HUES48 (cell line): ENCODE measurements around the gene TMC3.

Source experiments
- H3K27ac ChIP-seq: one replicate; pipeline ENCODE4 v1.7.0; 2013; ENCODE audit warnings: low read depth, low read length, inconsistent platforms
- H3K27me3 ChIP-seq: 2 replicates; pipeline ENCODE4 v1.6.1; 2013; ENCODE audit warnings: mild to moderate bottlenecking, low read length; ENCODE audit not compliant: control insufficient read depth, insufficient read depth
- H3K36me3 ChIP-seq: 2 replicates; pipeline ENCODE4 v1.6.1; 2013; ENCODE audit warnings: low read length; ENCODE audit not compliant: control insufficient read depth, insufficient read depth
- H3K4me1 ChIP-seq: 2 replicates; pipeline ENCODE4 v1.6.1; 2013; ENCODE audit warnings: mild to moderate bottlenecking, low read length; ENCODE audit not compliant: control insufficient read depth, insufficient read depth
- H3K4me3 ChIP-seq: 2 replicates; pipeline ENCODE4 v1.5.1; 2013; ENCODE audit warnings: mild to moderate bottlenecking, low read depth, low read length
- H3K9ac ChIP-seq: 2 replicates; pipeline ENCODE4 v1.6.1; 2013; ENCODE audit warnings: mild to moderate bottlenecking, low read depth, low read length, moderate library complexity
- H3K9me3 ChIP-seq: 2 replicates; pipeline ENCODE4 v1.6.1; 2013; ENCODE audit warnings: low read length; ENCODE audit not compliant: control insufficient read depth, insufficient read depth

TMC3 gene

DNA sequence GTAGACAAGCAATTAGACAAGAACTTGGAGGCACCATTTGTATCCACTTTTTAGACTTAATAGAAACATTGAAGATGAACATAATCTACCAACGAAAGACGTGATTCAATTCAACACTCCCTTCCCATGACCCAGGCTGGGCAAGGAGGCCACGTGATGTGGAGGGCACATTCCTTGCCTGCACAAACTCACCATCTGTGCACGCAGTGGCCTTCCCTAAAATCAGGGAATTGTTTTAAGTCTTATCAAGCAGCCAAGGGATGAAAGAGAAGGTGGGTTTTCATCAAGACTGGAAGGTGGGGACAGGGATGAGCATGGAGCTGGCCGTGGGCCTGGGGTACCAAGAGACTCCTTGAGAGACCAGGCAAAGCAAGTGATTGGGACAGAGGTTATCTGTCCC, 63.5 kb downstream of the TMC3 start:
- H3K27ac ChIP-seq: no peak overlapping the region
- H3K36me3 ChIP-seq: peaks cover 13% of the 10 kb centered on the region; the same call in 1 of the 2 replicates
- H3K4me3 ChIP-seq: no peak overlapping the region
- no peak overlapping the region for H3K9ac ChIP-seq
- H3K4me1 ChIP-seq: no peaks in the 10 kb centered on the region
- H3K9me3 ChIP-seq: no peaks in the 10 kb centered on the region
- H3K27me3 ChIP-seq: no peaks in the 10 kb centered on the region

DNA sequence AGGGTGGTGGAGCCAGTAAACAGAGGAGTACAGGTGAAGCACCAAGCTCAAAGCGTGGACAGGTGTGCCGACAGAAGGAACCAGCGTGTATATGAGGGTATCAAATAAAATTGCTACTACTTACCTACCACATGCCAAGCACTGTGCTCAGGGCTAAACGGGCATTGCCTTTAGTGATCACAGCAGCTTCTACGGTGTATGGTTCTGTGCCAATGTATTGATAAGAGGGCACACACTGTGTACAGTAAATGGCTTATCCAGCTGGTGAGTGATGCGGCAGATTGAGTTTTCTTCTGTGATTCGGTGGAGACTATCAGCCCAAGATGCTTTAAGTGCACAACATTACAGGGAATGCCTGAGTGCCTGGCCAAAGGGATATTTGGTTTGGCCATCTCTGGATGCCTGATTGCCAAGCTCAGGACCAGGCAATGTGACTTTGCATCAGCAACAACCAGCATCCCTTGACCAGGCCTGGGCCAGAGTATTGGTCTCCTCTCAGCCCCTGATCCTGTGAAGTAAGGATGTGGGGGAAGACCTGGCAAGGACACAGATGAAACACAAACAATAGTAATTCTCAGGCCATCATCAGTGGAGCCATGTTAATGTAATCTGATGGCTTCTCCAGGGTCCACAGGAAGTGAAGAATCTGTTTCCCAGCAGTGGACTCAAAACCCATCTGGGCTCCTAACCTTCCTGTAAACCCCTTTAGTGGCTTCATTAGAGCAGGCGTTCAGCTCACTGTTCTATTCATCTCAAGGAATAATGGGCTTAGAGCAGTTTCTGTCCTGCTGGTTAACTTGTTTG, 64.2 kb downstream of the TMC3 start:
- Histone ChIP-seq H3K27me3 (no peaks in the 10 kb centered on the region), H3K4me1 (no peaks in the 10 kb centered on the region), H3K9ac (no peak overlapping the region), H3K36me3 (peaks cover 13% of the 10 kb centered on the region; the same call in 1 of the 2 replicates), H3K4me3 (no peak overlapping the region), H3K27ac (no peak overlapping the region), H3K9me3 (no peaks in the 10 kb centered on the region)

DNA sequence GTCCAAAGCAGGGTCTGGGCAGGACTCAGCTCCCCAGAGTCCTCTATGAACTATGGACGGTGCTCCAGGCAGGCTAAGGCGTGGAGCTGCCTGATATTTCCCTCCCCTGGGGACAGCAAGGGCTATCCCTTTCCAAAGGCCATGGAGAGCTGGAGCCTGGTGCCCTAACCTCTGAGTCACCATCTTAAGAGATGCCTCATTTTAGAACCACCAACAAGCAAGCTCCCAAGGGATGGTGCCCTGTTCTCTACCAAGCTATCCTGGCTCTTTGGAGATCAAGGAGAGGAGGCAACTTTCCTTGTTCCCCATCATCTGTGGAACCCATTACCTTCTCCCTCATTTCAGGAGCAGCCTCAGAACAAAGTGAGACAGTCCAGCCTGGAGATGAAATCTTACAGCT, 65.8 kb downstream of the TMC3 start:
- peaks cover 14% of the 10 kb centered on the region for H3K4me1 ChIP-seq
- H3K27me3 ChIP-seq: no peaks in the 10 kb centered on the region
- H3K9me3 ChIP-seq: no peaks in the 10 kb centered on the region
- peaks cover 13% of the 10 kb centered on the region; the same call in 1 of the 2 replicates for H3K36me3 ChIP-seq
- no peak overlapping the region for H3K27ac ChIP-seq
- no peak overlapping the region for H3K9ac ChIP-seq
- no peak overlapping the region for H3K4me3 ChIP-seq

DNA sequence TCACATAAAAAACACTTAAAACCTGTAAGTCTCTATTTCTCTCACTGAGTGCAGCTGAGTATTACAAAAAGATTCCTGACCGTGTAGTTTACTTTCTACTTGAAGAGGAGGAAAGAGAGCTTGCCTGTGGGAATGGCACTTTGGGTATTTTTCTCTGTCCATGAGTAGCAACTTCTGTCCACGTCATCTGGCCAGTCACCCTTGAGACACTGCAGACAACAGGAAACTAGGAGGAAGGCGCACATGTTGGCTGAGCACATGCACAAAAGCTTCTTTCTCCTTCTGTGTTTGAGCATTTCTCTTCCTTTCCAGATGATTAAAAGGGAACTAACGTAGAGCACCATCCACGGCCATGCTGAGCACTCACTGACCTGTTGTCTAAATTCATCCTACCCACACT, 69.8 kb downstream of the TMC3 start:
- Histone ChIP-seq H3K9ac (no peak overlapping the region), H3K4me1 (peaks cover 17% of the 10 kb centered on the region)

DNA sequence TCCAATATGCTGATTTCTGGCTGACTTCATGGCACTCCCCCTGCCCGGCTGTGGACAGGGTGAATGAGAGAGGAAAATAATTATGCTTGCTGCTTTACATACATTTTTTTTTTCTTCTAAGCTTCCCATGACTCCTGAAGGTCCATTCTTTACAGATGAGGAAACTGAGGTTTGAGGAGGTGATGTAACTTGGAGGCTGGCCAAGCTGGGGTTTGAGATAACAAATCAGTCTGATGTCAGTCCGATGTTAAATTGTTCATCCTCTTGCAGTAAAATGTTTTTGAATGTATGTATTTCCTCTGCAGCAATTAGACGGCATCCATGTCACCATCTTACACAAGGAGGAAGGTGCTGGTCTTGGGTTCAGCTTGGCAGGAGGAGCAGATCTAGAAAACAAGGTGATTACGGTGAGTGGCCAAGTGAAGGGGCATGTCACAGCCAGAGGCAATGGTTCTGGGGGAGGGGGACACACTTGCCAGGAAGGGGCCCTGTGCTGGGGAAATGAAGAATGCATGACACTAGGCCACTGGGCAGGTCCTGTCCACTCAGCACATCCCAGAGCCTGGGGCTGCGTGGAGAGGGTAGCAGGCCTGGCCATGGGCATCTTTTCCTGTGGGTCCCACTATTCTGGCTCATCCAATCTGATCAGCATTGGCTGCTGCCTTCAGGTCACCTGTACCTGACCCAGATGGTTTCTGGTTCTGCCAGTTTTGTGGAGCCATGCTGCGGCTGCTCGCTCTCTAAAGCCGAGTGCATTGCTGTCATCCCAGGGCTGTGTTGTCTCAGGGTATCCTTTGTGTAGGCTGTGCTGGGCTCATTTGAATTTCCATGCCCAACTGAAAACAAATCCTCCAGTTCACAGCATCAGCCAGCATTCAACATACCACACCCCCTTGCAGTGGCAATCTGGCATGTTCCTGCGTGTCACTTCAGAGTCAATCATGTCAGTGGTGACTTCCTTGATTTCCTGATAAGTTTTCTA, 70.5 kb downstream of the TMC3 start:
- H3K4me1 ChIP-seq: peaks cover 17% of the 10 kb centered on the region
- H3K9me3 ChIP-seq: no peaks in the 10 kb centered on the region
- no peak overlapping the region for H3K9ac ChIP-seq
- peak overlapping the region; percentile 39 for H3K27ac ChIP-seq
- H3K36me3 ChIP-seq: no peaks in the 10 kb centered on the region
- H3K27me3 ChIP-seq: no peaks in the 10 kb centered on the region
- H3K4me3 ChIP-seq: no peak overlapping the region

More for the DNA sequence above, 69.8 kb downstream of the TMC3 start:
- H3K4me3 ChIP-seq: no peak overlapping the region
- H3K36me3 ChIP-seq: no peaks in the 10 kb centered on the region
- H3K27me3 ChIP-seq: no peaks in the 10 kb centered on the region
- H3K9me3 ChIP-seq: no peaks in the 10 kb centered on the region
- H3K27ac ChIP-seq: peak overlapping the region; percentile 39

DNA sequence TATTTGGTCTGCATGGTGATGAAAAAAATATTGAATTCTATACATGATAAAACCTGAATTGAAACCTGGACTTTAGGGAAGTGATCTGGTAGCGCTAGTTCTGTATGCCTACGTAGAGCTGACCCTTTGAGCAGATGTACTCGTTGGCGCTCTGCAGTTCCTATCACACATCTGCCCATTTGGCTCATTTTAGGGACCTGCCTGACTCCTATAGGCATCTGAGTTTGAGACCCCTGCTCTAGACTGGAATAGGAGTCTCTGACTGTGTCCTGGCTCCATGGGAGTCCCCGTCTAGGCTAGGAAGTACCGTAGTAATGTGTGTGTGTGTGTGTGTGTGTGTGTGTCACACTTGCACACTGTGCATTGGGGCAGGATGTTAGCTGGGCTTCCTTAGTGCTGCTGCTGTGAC, 71.3 kb downstream of the TMC3 start:
- Histone ChIP-seq H3K4me3 (no peak overlapping the region), H3K9me3 (no peaks in the 10 kb centered on the region), H3K27me3 (no peaks in the 10 kb centered on the region), H3K9ac (no peak overlapping the region), H3K36me3 (no peaks in the 10 kb centered on the region), H3K27ac (no peak overlapping the region), H3K4me1 (peaks cover 17% of the 10 kb centered on the region)

DNA sequence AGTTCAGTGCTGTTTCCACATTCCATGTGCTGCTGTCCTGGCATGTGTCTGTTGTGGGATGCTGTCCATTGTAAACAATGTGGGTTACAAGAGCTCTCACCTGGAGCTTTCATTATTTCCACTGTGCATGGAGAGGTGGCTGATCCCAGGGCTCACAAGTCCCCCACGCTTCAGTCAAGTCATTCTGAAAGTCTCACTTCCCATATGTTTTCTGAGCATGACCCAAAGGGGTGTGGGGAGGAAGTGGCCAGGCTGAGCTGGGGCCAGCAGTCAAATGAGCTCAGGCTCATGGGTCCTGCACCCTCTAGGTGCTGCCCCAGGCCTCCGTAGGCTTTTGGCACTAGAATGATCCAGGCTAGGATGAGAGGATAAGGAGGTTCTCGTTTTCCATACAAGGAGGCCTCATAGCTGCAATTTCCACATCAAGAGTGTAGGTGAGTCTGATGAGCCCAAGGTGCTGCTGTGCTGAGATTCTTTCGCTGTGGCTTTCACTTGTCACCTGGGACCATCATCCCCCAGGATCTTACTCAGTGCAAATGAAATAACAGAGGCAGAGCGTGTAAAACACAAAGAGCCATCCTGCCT, 72.1 kb downstream of the TMC3 start:
- Histone ChIP-seq H3K4me3 (no peak overlapping the region), H3K27me3 (no peaks in the 10 kb centered on the region), H3K36me3 (no peaks in the 10 kb centered on the region), H3K9ac (no peak overlapping the region), H3K9me3 (no peaks in the 10 kb centered on the region), H3K27ac (no peak overlapping the region), H3K4me1 (peaks cover 17% of the 10 kb centered on the region)

DNA sequence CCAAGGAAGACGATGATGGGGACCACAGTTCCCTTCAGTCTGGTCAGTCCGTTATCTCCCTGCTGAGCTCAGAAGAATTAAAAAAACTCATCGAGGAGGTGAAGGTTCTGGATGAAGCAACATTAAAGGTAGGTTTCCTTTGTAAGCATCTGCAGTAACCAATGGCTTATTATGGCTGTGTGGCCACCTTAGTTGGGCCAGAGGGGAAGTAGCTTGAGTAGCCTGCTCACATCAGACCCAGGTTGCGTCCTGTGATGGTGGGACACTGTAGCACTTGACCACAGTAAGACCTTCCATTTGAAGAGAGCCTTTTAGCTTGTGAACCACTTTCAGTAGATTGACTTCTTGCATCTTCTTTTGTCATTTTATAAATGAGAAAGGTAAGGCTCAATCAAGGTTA, 72.6 kb downstream of the TMC3 start:
- no peaks in the 10 kb centered on the region for H3K9me3 ChIP-seq
- H3K4me3 ChIP-seq: no peak overlapping the region
- no peaks in the 10 kb centered on the region for H3K36me3 ChIP-seq
- H3K27ac ChIP-seq: no peak overlapping the region
- no peaks in the 10 kb centered on the region for H3K27me3 ChIP-seq
- no peak overlapping the region for H3K9ac ChIP-seq
- peaks cover 17% of the 10 kb centered on the region for H3K4me1 ChIP-seq

DNA sequence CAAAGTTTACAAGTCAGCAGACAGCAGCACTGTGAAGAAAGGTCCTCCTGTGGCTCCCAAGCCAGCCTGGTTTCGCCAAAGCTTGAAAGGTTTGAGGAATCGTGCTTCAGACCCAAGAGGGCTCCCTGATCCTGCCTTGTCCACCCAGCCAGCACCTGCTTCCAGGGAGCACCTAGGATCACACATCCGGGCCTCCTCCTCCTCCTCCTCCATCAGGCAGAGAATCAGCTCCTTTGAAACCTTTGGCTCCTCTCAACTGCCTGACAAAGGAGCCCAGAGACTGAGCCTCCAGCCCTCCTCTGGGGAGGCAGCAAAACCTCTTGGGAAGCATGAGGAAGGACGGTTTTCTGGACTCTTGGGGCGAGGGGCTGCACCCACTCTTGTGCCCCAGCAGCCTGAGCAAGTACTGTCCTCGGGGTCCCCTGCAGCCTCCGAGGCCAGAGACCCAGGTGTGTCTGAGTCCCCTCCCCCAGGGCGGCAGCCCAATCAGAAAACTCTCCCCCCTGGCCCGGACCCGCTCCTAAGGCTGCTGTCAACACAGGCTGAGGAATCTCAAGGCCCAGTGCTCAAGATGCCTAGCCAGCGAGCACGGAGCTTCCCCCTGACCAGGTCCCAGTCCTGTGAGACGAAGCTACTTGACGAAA, 74.3 kb downstream of the TMC3 start:
- no peak overlapping the region for H3K27ac ChIP-seq

DNA sequence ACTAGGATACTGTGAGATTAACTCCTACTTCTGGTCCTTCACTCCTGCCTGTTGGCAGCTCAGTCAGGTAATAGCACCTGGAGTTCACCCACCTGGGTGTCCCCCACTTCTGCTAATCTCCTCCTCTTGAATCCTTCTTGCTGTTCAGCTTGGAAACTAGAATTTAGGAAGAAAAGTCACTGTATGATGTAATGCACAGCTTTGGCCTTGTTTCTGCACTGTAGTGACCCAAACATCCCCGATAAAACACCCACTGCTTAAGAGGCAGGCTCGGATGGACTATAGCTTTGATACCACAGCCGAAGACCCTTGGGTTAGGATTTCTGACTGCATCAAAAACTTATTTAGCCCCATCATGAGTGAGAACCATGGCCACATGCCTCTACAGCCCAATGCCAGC, 74.9 kb downstream of the TMC3 start:
- Histone ChIP-seq H3K4me1 (peaks cover 14% of the 10 kb centered on the region), H3K9me3 (no peaks in the 10 kb centered on the region), H3K9ac (no peak overlapping the region), H3K27ac (no peak overlapping the region), H3K36me3 (no peaks in the 10 kb centered on the region), H3K27me3 (no peaks in the 10 kb centered on the region), H3K4me3 (no peak overlapping the region)

More for the DNA sequence above, 74.3 kb downstream of the TMC3 start:
- H3K36me3 ChIP-seq: no peaks in the 10 kb centered on the region
- no peak overlapping the region for H3K9ac ChIP-seq
- peaks cover 16% of the 10 kb centered on the region for H3K4me1 ChIP-seq
- H3K27me3 ChIP-seq: no peaks in the 10 kb centered on the region
- H3K4me3 ChIP-seq: no peak overlapping the region
- no peaks in the 10 kb centered on the region for H3K9me3 ChIP-seq
